LNCAP (cell line): ENCODE results near the gene KIF2C.
A peak's percentile ranks its signal among the peaks of the same experiment; 100 is the strongest.

ENCODE experiments used
- TF ChIP-seq, protein P1 (sequence below): fragments of 450-650 bp; IDR thresholded peaks from 2 replicates; pipeline ENCODE4 v1.5.1; 2017; ENCODE audit warnings: mild to moderate bottlenecking

KIF2C gene

DNA sequence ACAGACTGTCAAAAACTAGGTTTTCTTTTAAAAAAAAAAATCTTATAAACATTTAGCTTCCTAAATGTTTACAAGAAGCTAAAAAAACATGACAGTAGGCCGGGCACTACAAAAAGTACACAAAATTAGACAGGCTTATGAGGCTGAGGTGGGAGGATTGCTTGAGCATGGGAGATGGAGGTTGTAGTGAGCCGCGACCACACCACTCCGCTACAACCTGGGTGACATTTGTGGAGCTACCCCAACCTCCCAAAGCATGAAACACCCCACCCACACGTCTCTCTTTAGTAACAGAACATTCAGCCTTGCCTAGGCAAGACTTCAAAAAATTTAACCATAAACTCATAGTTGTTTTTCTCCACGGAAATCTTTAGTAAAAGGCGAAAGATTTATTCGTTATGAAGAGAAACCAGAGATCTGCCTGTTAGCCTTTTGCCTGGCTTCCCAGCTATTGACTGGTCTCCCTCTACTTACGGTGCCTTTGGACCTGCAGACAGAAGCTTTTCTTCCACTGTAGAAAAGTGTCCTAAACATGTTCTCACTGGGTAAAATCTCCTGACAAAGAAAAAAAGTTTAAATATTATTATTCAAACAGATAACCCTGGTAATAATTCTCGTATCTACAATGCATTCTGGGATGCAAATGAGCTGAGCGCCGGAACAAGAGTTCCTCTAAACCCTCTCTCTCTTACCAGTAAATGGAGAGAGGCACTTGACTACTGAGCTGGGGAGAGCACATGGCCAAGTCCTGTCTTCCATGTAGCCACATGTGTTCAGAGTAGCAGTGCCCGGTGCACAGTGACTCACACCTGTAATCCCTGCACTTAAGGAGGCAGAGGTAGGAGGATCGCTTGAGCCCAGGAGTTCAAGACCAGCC is 17.9 kb upstream of the KIF2C start:
- TF ChIP-seq, protein P1, sequence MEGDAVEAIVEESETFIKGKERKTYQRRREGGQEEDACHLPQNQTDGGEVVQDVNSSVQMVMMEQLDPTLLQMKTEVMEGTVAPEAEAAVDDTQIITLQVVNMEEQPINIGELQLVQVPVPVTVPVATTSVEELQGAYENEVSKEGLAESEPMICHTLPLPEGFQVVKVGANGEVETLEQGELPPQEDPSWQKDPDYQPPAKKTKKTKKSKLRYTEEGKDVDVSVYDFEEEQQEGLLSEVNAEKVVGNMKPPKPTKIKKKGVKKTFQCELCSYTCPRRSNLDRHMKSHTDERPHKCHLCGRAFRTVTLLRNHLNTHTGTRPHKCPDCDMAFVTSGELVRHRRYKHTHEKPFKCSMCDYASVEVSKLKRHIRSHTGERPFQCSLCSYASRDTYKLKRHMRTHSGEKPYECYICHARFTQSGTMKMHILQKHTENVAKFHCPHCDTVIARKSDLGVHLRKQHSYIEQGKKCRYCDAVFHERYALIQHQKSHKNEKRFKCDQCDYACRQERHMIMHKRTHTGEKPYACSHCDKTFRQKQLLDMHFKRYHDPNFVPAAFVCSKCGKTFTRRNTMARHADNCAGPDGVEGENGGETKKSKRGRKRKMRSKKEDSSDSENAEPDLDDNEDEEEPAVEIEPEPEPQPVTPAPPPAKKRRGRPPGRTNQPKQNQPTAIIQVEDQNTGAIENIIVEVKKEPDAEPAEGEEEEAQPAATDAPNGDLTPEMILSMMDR: no peak

DNA sequence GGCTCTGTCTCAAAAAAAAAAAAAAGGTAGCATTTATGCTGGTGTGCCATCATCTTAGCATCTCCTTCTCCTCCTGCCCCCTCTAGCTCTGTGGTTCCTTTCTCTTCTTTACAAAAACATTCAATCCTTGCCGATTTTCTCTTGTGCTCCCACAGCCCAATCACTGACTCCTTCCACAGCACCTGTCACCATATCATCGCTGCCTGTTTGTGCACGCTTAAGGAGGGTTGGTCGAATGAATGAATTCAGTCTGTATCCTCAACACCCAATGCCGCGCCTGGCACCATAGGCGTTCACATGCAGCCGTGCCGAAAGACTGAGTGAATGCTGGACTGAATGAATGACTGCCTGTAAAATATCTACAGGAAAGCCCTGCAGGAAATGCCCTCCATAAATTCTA is 16.6 kb upstream of the KIF2C start:
- TF ChIP-seq, protein P1: no peak

DNA sequence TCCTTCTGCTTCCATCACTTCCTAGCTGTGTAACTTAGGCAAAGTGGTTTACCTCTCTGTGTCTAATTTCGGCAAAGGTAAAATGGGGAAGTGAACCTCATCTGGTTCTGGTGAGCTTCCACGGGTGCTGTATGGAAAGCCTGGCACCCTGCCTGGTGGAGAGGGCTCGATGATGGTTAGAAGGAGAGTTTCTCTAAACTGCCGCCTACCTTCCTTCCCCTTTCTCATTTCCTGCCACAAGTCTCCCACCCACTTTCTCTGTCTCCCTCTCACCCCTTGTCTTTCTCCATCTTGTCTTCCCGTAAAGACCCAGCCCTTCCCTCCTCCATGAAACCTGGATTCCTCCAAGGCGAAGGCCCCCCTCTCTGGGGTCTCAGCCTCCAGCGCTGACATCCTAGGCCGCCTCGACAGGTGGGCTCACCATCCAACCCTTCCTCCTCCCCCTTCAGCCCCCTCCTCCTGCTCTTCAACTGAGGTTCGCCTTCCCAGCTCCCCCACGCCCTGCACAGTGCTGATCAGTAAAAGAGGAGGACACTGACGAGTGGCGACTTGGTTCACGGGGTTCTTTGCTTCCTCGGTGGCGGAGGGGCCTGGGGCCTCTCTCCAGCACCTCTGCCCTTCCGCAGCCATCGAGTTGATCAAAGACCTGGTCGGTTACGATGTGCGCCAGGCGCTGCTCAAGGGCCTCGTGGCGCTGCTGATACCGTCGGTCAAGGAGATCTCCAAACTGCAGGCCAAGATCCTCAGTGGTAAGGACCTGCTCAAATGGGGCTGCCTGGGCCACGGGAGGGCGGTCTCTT is 15.9 kb upstream of the KIF2C start:
- TF ChIP-seq, protein P1: no peak

DNA sequence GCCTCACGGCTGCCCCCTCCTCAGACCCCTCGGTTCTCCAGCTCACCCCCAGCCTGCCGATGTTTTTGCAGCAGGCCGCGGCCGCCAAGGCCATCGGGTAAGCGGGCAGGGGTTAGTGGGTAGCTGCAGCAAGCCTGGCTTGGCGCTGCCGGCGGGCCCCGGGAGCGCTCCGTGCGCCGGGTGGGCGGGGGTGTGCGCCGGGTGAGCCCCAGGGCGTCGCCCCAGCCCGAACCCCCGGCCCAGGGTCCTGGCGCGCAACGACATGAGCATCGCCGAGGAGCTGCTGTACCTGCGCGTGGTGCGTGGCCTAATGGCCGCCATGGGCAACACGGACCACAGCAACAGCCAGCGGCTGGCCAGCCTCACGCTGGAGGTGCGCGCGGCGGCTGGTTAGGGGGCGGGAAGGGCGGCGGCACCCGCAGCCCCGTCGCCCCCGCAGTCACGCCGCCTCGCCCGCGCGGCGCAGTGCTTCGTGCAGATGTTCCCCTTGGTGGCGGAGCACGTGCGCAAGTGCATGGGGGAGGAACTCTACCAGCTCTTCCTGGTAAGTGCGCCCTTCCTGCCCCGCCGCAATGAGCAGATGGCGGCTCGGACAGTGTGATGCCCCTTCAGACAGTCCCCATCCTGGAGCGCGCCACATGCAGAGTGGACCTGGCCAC is 15.2 kb upstream of the KIF2C start:
- TF ChIP-seq, protein P1: no peak

DNA sequence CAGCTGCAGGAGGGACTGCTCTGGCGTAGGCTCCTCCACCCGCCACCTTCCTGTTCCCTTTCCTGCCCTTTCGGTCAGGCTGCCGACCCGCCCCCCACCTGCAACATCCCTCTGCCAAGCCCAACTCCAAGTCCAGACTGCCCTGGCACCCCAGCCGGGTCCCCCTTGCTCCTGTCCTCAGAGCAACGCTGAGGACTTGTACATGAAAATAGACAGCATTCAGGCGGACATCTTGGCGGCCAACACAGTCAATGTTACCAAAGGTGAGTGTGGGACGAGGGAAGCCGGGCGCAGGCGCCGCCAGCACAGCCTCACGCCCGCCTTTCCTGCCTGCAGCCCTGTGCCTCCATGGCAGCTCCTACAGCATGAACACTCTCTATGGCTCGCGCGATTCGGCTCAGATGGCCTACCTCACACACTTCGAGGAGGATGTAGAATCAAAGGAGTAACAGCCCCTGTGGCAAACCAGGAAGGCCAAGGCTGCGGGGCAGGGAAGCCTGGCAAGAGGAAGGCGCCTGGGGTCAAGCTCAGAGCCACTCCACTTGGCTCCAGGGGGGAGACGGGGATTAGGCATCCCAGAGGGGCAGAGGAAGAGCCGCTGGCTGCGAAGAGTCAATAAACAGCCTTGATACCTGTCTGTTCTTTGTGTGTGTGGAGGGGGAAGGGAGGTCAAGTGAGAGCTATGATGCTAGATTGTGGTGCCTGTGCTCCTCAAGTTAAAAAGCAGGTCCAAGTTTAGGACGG is 14.5 kb upstream of the KIF2C start:
- TF ChIP-seq, protein P1: no peak

DNA sequence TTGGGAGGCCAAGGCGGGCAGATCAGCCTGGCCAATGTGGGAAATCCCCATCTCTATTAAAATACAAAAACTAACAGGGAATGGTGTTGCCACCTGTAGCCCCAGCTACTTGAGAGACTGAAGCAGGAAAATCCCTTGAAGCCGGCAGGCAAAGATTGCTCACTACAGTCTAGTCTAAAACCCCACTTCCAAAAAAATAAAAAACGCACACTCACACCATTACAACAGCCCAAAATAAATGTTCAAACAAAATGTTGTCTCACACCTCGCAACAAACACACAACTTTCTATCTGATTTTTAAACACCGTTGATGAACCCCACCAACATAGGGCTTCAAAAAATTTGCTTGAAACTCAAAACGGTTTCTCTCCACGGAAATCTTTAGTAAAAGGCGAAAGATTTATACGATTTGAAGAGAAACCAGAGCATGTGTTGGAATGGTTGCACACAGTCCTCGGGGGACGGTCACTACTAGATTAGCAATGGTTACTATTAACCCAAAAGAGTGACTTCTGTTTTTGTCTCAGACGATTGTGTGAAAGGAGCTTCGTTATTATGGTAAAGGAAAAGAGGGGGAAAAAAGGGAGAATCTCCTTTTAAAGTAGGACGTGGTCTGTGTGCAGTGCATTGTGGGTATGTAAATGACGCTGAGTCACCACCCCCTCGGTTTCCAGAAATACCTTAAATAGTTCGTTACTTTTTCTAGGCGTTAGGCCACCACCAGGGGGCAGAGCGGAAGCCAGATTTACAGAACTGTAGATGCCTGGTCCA is 8.7 kb upstream of the KIF2C start, which contains the start of gene RNU5D-1:
TSS of gene RNU5D-1 (minus strand) at position 430 of the 772 bp plus-strand sequence.
- TF ChIP-seq, protein P1: peak; percentile 91
